Loucy (cell line): Measurements from ENCODE around the gene RSF1.

ENCODE experiments used
- H2AFZ ChIP-seq: fragments of 200-600 bp; sonication (generic); 2 replicates; pipeline ENCODE4 v1.6.0; 2016; ENCODE audit warnings: antibody characterized with exemption, mild to moderate bottlenecking, low read length, moderate library complexity
- H3F3A ChIP-seq: fragments of 200-600 bp; 2 replicates; pipeline ENCODE4 v1.6.0; 2016; ENCODE audit warnings: antibody characterized with exemption, low read depth, mild to moderate bottlenecking
- H3K27me3 ChIP-seq: fragments of 200-600 bp; sonication (generic); 2 replicates; pipeline ENCODE4 v1.6.1; 2014; ENCODE audit warnings: low read length, mild to moderate bottlenecking; ENCODE audit not compliant: insufficient read depth, poor library complexity, severe bottlenecking
- H3K36me3 ChIP-seq: fragments of 200-600 bp; sonication (generic); 2 replicates; pipeline ENCODE4 v1.6.1; 2016; ENCODE audit warnings: low read length; ENCODE audit not compliant: insufficient read depth
- H3K4me1 ChIP-seq: fragments of 200-600 bp; sonication (generic); 2 replicates; pipeline ENCODE4 v1.5.1; 2014; ENCODE audit warnings: low read length, mild to moderate bottlenecking; ENCODE audit not compliant: insufficient read depth, poor library complexity, severe bottlenecking
- H3K4me2 ChIP-seq: fragments of 200-600 bp; sonication (generic); 2 replicates; pipeline ENCODE4 v1.6.0; 2014; ENCODE audit warnings: antibody characterized with exemption, low read length, low read depth, mild to moderate bottlenecking; ENCODE audit not compliant: poor library complexity, severe bottlenecking
- H3K4me3 ChIP-seq: fragments of 200-600 bp; sonication (generic); 2 replicates; pipeline ENCODE4 v1.5.1; 2014; ENCODE audit warnings: low read length, mild to moderate bottlenecking, mixed read lengths; ENCODE audit not compliant: poor library complexity, severe bottlenecking
- H3K79me2 ChIP-seq: fragments of 200-600 bp; sonication (generic); 2 replicates; pipeline ENCODE4 v1.6.1; 2014; ENCODE audit warnings: low read length; ENCODE audit not compliant: insufficient read depth
- H3K9ac ChIP-seq: fragments of 200-600 bp; sonication (generic); 2 replicates; pipeline ENCODE4 v1.6.0; 2014; ENCODE audit warnings: mild to moderate bottlenecking, low read depth, low read length, moderate library complexity; ENCODE audit not compliant: poor library complexity, severe bottlenecking
- H3K9me2 ChIP-seq: fragments of 200-600 bp; sonication (generic); replicated peaks from 2 replicates; pipeline ENCODE4 v1.6.1; 2016; ENCODE audit warnings: low read depth, low read length, mixed read lengths
- H3K9me3 ChIP-seq: fragments of 200-600 bp; sonication (generic); 2 replicates; pipeline ENCODE4 v1.6.1; 2014; ENCODE audit warnings: mild to moderate bottlenecking, antibody characterized with exemption, low read length, low read depth; ENCODE audit not compliant: insufficient read depth
- H4K20me1 ChIP-seq: fragments of 200-600 bp; sonication (generic); 2 replicates; pipeline ENCODE4 v1.6.0; 2014; ENCODE audit warnings: antibody characterized with exemption, low read length, mild to moderate bottlenecking; ENCODE audit not compliant: insufficient read depth, poor library complexity, severe bottlenecking
- EZH2phosphoT487 ChIP-seq: fragments of 200-600 bp; IDR thresholded peaks from 2 replicates; pipeline ENCODE4 v1.6.1; 2018; ENCODE audit warnings: antibody characterized with exemption, mild to moderate bottlenecking, moderate library complexity, borderline replicate concordance
- TF ChIP-seq, protein P1 (sequence below): fragments of 200-600 bp; sonication (generic); conservative IDR thresholded peaks from 2 replicates; pipeline ENCODE4 v1.5.1; 2014; ENCODE audit warnings: mild to moderate bottlenecking, antibody characterized with exemption, low read length

Gene RSF1

DNA sequence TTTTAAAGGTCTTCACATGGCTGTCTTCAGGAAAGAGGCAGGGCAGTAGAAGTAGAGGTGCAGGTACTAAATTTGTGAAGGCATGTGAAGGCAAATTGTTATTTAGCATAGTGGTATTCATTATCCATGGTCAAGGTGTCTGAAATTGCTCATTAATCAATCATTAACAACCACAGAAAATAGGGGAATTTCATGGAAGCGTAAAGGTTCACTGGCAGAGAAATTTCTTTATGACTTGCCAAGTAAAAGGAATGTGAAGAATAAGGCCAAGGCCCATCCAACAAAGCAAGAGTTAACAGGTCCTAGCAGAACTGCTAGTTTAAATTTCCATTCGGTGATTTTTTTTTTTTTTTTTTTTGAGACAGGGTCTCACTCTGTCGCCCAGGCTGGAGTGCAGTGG is 59.0 kb downstream of the RSF1 start:
- no peak overlapping the region for H3K4me2 ChIP-seq
- no peak overlapping the region for H2AFZ ChIP-seq
- no peaks in the 10 kb centered on the region for H3K4me1 ChIP-seq
- peaks cover 64% of the 10 kb centered on the region for H3K36me3 ChIP-seq
- H3F3A ChIP-seq: no peaks in the 10 kb centered on the region
- H3K79me2 ChIP-seq: peaks cover 49% of the 10 kb centered on the region
- TF ChIP-seq EZH2phosphoT487: no peak
- TF ChIP-seq, protein P1, sequence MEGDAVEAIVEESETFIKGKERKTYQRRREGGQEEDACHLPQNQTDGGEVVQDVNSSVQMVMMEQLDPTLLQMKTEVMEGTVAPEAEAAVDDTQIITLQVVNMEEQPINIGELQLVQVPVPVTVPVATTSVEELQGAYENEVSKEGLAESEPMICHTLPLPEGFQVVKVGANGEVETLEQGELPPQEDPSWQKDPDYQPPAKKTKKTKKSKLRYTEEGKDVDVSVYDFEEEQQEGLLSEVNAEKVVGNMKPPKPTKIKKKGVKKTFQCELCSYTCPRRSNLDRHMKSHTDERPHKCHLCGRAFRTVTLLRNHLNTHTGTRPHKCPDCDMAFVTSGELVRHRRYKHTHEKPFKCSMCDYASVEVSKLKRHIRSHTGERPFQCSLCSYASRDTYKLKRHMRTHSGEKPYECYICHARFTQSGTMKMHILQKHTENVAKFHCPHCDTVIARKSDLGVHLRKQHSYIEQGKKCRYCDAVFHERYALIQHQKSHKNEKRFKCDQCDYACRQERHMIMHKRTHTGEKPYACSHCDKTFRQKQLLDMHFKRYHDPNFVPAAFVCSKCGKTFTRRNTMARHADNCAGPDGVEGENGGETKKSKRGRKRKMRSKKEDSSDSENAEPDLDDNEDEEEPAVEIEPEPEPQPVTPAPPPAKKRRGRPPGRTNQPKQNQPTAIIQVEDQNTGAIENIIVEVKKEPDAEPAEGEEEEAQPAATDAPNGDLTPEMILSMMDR: no peak
- H3K9ac ChIP-seq: no peak overlapping the region
- H3K27me3 ChIP-seq: no peaks in the 10 kb centered on the region
- H3K9me2 ChIP-seq: no peaks in the 10 kb centered on the region
- no peaks in the 10 kb centered on the region for H3K9me3 ChIP-seq
- H3K4me3 ChIP-seq: no peak overlapping the region
- peaks cover 37% of the 10 kb centered on the region for H4K20me1 ChIP-seq

DNA sequence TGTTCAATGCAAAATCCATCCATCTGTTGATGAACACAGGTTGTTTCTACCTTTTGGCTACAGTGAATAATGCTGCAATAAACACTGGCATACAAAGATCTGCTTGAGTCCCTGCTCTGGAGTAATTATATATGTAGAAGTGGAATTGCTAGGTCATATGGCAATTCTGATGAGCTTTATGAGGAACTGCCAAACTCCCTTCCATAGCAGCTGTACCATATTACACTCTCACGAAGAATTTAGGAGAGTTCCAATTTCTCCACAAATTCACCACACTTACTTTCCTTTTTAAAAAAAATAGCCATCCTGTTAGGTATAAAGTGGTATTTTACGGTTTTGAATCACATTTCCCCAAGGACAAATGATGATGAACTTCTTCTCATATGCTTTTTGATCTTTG is 62.2 kb downstream of the RSF1 start:
- no peak overlapping the region for H3K9ac ChIP-seq
- no peak for TF ChIP-seq EZH2phosphoT487
- TF ChIP-seq, protein P1: no peak
- H3F3A ChIP-seq: no peaks in the 10 kb centered on the region
- no peak overlapping the region for H3K4me3 ChIP-seq
- H3K4me1 ChIP-seq: no peaks in the 10 kb centered on the region
- H3K9me3 ChIP-seq: no peaks in the 10 kb centered on the region
- H3K9me2 ChIP-seq: no peaks in the 10 kb centered on the region
- peaks cover 72% of the 10 kb centered on the region for H3K36me3 ChIP-seq
- H2AFZ ChIP-seq: no peak overlapping the region
- peaks cover 17% of the 10 kb centered on the region for H4K20me1 ChIP-seq
- H3K79me2 ChIP-seq: peaks cover 46% of the 10 kb centered on the region
- no peaks in the 10 kb centered on the region for H3K27me3 ChIP-seq
- no peak overlapping the region for H3K4me2 ChIP-seq

DNA sequence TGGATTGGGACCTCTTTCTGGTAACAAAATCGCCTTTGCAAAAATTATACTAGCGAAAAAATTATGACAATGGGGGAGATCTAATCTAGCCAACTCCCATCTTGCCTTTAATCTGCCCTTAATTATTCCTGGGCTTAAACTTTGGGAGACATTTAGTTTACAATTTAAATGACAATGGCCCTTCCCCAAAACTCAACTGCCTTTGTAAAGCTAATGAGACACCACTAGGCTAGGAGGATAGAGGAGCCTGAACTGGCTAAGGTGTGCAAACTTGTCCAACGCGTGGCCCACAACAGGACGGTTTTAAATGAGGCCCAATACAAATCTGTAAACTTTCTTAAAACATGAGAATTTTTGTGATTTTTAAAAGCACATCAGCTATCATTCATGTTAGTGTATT is 67.3 kb downstream of the RSF1 start:
- Histone ChIP-seq H3K4me3 (no peak overlapping the region), H4K20me1 (peaks cover 35% of the 10 kb centered on the region), H3K9me3 (no peaks in the 10 kb centered on the region), H3F3A (no peaks in the 10 kb centered on the region), H3K4me1 (no peaks in the 10 kb centered on the region), H3K4me2 (no peak overlapping the region), H3K27me3 (no peaks in the 10 kb centered on the region), H2AFZ (no peak overlapping the region), H3K79me2 (peaks cover 80% of the 10 kb centered on the region), H3K9ac (no peak overlapping the region), H3K36me3 (peaks cover 38% of the 10 kb centered on the region; the same call in 1 of the 2 replicates), H3K9me2 (no peaks in the 10 kb centered on the region)
- TF ChIP-seq EZH2phosphoT487: no peak
- TF ChIP-seq, protein P1: no peak
